H9 (cell line): ENCODE data around the gene CCIN. TPM values are rescaled to one million over a fixed set of nuclear protein-coding genes. Genes with fewer than 3 reads are reported as not detected.

Source experiments
- DNase-seq: peaks from one replicate; pipeline ENCODE4 v3.0.0-alpha.2; 2017
- H2AFZ ChIP-seq: one replicate; pipeline ENCODE4 v1.6.1; 2013; ENCODE audit warnings: mild to moderate bottlenecking, low read length, control low read depth, moderate library complexity
- H2AK5ac ChIP-seq: 2 replicates; pipeline ENCODE4 v1.6.1; 2013; ENCODE audit warnings: low read length, control low read depth, mixed read lengths; ENCODE audit not compliant: insufficient read length
- H2BK120ac ChIP-seq: one replicate; pipeline ENCODE4 v1.6.1; 2013; ENCODE audit warnings: low read depth, mild to moderate bottlenecking, low read length, control low read depth, inconsistent platforms; ENCODE audit not compliant: poor library complexity, severe bottlenecking
- H2BK12ac ChIP-seq: 2 replicates; pipeline ENCODE4 v1.6.1; 2013; ENCODE audit warnings: low read length, control low read depth, mixed read lengths, low read depth; ENCODE audit not compliant: insufficient read length
- H2BK15ac ChIP-seq: 2 replicates; pipeline ENCODE4 v1.6.1; 2013; ENCODE audit warnings: low read depth, low read length, control low read depth
- H2BK20ac ChIP-seq: one replicate; pipeline ENCODE4 v1.6.1; 2013; ENCODE audit warnings: low read depth, mild to moderate bottlenecking, low read length, control low read depth, inconsistent platforms; ENCODE audit not compliant: poor library complexity, severe bottlenecking
- H2BK5ac ChIP-seq: 2 replicates; pipeline ENCODE4 v1.6.1; 2013; ENCODE audit warnings: low read length, control low read depth, mixed read lengths; ENCODE audit not compliant: insufficient read length
- H3K14ac ChIP-seq: 2 replicates; pipeline ENCODE4 v1.6.1; 2013; ENCODE audit warnings: low read length, control low read depth; ENCODE audit not compliant: insufficient read depth
- H3K18ac ChIP-seq: 2 replicates; pipeline ENCODE4 v1.6.1; 2013; ENCODE audit warnings: low read depth, mild to moderate bottlenecking, mixed read lengths, low read length, control low read depth; ENCODE audit not compliant: insufficient read length
- H3K23ac ChIP-seq: 2 replicates; pipeline ENCODE4 v1.6.1; 2013; ENCODE audit warnings: low read length, control low read depth, mixed read lengths, low read depth; ENCODE audit not compliant: insufficient read length
- H3K23me2 ChIP-seq: 2 replicates; pipeline ENCODE4 v1.6.1; 2013; ENCODE audit warnings: low read depth, mild to moderate bottlenecking, mixed read lengths, low read length, control low read depth; ENCODE audit not compliant: insufficient read length, poor library complexity, severe bottlenecking
- H3K27ac ChIP-seq: 2 replicates; pipeline ENCODE4 v1.5.1; 2013; ENCODE audit warnings: low read length, control low read depth, mixed read lengths, low read depth; ENCODE audit not compliant: insufficient read length
- H3K27me3 ChIP-seq: 2 replicates; pipeline ENCODE4 v1.6.1; 2013; ENCODE audit warnings: low read length, control low read depth, inconsistent platforms; ENCODE audit not compliant: insufficient read depth
- H3K4ac ChIP-seq: 2 replicates; pipeline ENCODE4 v1.6.1; 2013; ENCODE audit warnings: low read depth, mild to moderate bottlenecking, control low read depth, inconsistent platforms, low read length, moderate library complexity
- H3K4me1 ChIP-seq: 2 replicates; pipeline ENCODE4 v1.6.1; 2013; ENCODE audit warnings: low read length, control low read depth, inconsistent platforms; ENCODE audit not compliant: insufficient read depth
- H3K4me2 ChIP-seq: 2 replicates; pipeline ENCODE4 v1.6.1; 2013; ENCODE audit warnings: low read length, control low read depth, mixed read lengths; ENCODE audit not compliant: insufficient read length, insufficient read depth
- H3K56ac ChIP-seq: 2 replicates; pipeline ENCODE4 v1.6.1; 2013; ENCODE audit warnings: low read depth, mild to moderate bottlenecking, mixed read lengths, low read length, control low read depth; ENCODE audit not compliant: insufficient read length
- H3K79me1 ChIP-seq: 2 replicates; pipeline ENCODE4 v1.6.1; 2013; ENCODE audit warnings: low read depth, mild to moderate bottlenecking, moderate library complexity, low read length, control low read depth, inconsistent platforms; ENCODE audit not compliant: insufficient read depth, poor library complexity, severe bottlenecking
- H3K79me2 ChIP-seq: 2 replicates; pipeline ENCODE4 v1.6.1; 2013; ENCODE audit warnings: low read length, control low read depth, inconsistent platforms; ENCODE audit not compliant: insufficient read depth
- H3K9ac ChIP-seq: 2 replicates; pipeline ENCODE4 v1.6.1; 2013; ENCODE audit warnings: low read length, control low read depth, mixed read lengths; ENCODE audit not compliant: insufficient read length; ENCODE audit errors: extremely low read depth
- H3K9me3 ChIP-seq: one replicate; pipeline ENCODE4 v1.6.1; 2013; ENCODE audit warnings: low read depth, low read length, inconsistent platforms; ENCODE audit not compliant: control insufficient read depth
- H3T11ph ChIP-seq: one replicate; pipeline ENCODE4 v1.6.1; 2013; ENCODE audit warnings: mild to moderate bottlenecking, low read length, control low read depth, inconsistent platforms
- H4K20me1 ChIP-seq: one replicate; pipeline ENCODE4 v1.6.1; 2013; ENCODE audit not compliant: control insufficient read depth, insufficient read length, insufficient read depth
- H4K5ac ChIP-seq: 2 replicates; pipeline ENCODE4 v1.6.1; 2013; ENCODE audit warnings: low read depth, mild to moderate bottlenecking, mixed read lengths, low read length, control low read depth; ENCODE audit not compliant: insufficient read length
- H4K8ac ChIP-seq: replicated peaks from 2 replicates; pipeline ENCODE4 v1.6.1; 2013; ENCODE audit warnings: low read length, control low read depth, mixed read lengths, low read depth; ENCODE audit not compliant: insufficient read length
- H4K91ac ChIP-seq: 2 replicates; pipeline ENCODE4 v1.6.1; 2013; ENCODE audit warnings: low read depth, mild to moderate bottlenecking, moderate library complexity, mixed read lengths, low read length, control low read depth; ENCODE audit not compliant: insufficient read length
- H3K27ac Mint-ChIP-seq, 3 experiments: 2 replicates in 2 of 3; 3 replicates in 1 of 3; pipeline ENCODE4 v1.8.0; 2020 to 2021; ENCODE audit warnings: mixed read lengths in 3 of 3, mild to moderate bottlenecking in 1 of 3, moderate library complexity in 1 of 3
- H3K27me3 Mint-ChIP-seq: 2 replicates; pipeline ENCODE4 v1.8.0; 2021; ENCODE audit warnings: low read depth, mild to moderate bottlenecking, moderate library complexity, mixed read lengths
- H3K36me3 Mint-ChIP-seq, 3 experiments: 2 replicates in 2 of 3; 3 replicates in 1 of 3; pipeline ENCODE4 v1.8.0; 2020 to 2021; ENCODE audit warnings: low read depth in 3 of 3, mixed read lengths in 3 of 3; ENCODE audit not compliant: insufficient read depth in 1 of 3
- H3K4me1 Mint-ChIP-seq, 2 experiments: 2 replicates each; pipeline ENCODE4 v1.8.0; 2020; ENCODE audit warnings: mixed read lengths in 2 of 2
- H3K4me3 Mint-ChIP-seq, 2 experiments: 2 replicates in 1 of 2; 3 replicates in 1 of 2; pipeline ENCODE4 v1.8.0; 2020 to 2021; ENCODE audit warnings: mild to moderate bottlenecking in 2 of 2, mixed read lengths in 2 of 2, moderate library complexity in 1 of 2
- H3K9me3 Mint-ChIP-seq, 2 experiments: 2 replicates in 1 of 2; 3 replicates in 1 of 2; pipeline ENCODE4 v1.8.0; 2020; ENCODE audit warnings: mild to moderate bottlenecking in 2 of 2, mixed read lengths in 2 of 2, moderate library complexity in 1 of 2
- WGBS: extraction: QIAGEN DNeasy Blood & Tissue Kit; methylation state at CpG from one replicate; pipeline ENCODE4 v1.1.7; 2013; ENCODE audit warnings: missing lambda C conversion rate, low lambda C conversion rate, mixed read lengths; ENCODE audit not compliant: insufficient read length; ENCODE audit errors: extremely low coverage; 5-methylcytosine and 5-hydroxymethylcytosine counted together
- total RNA-seq: library from RNA; stranded (reverse); gene quantifications from 2 replicates; pipeline ENCODE4 v1.2.1, GENCODE V29; 2021
- TF ChIP-seq, protein P1 (sequence below): fragments of 200-600 bp; sonication (generic); conservative IDR thresholded peaks from 3 replicates; pipeline ENCODE4 v1.8.0; 2021; ENCODE audit warnings: antibody characterized with exemption, mild to moderate bottlenecking

Gene CCIN
- total RNA-seq, 1 experiment from 2014 or later = not detected

DNA sequence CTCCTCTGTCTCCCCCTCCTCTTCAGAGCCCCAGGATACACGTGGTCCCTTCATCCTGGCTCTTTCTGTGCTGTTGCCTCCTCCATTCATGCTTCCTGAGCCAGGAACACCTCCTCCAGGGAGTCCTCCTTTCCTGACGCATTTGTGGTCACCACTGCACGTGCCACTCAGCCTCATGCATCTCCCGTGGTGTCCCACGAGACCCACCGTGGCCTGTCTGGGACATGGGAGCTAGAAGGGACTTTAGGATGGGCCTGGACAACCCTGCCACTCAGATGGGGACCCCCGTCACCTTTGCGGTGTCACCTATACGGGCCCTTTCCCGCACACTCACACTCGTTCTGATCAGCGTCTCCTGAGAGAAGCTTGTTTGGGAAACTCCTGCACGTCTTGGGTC lies 25.9 kb upstream of the CCIN start:
- no peak overlapping the region for H3K18ac ChIP-seq
- H4K91ac ChIP-seq = no peak overlapping the region
- H3K14ac ChIP-seq = no peak overlapping the region; the same call in 1 of the 2 replicates
- H3K56ac ChIP-seq = no peak overlapping the region
- no peak overlapping the region for H2BK20ac ChIP-seq
- no peak overlapping the region for H3K27ac Mint-ChIP-seq
- no peak overlapping the region for H3K27ac ChIP-seq
- H3T11ph ChIP-seq = no peak overlapping the region
- H3K4ac ChIP-seq = no peak overlapping the region
- no peaks in the 10 kb centered on the region for H3K23me2 ChIP-seq
- peaks cover 0 to 8% of the 10 kb centered on the region in 2 experiments; a peak in 1 of 4 replicates for H3K4me1 Mint-ChIP-seq
- DNase-seq = no peak
- H3K79me2 ChIP-seq = no peaks in the 10 kb centered on the region
- H2AFZ ChIP-seq = no peak overlapping the region
- H3K79me1 ChIP-seq = no peaks in the 10 kb centered on the region
- H3K9me3 ChIP-seq = no peaks in the 10 kb centered on the region
- peaks cover 13 to 19% (median 16%) of the 10 kb centered on the region in 3 experiments; a peak in 6 of 7 replicates for H3K36me3 Mint-ChIP-seq
- H3K27me3 ChIP-seq = peaks cover 9% of the 10 kb centered on the region; the same call in 1 of the 2 replicates
- H3K9ac ChIP-seq = no peak overlapping the region
- H2BK5ac ChIP-seq = no peak overlapping the region
- no peak overlapping the region for H2BK12ac ChIP-seq
- peaks cover 12 to 13% of the 10 kb centered on the region in 2 experiments for H3K9me3 Mint-ChIP-seq
- no peak overlapping the region for H3K4me2 ChIP-seq
- TF ChIP-seq, protein P1, sequence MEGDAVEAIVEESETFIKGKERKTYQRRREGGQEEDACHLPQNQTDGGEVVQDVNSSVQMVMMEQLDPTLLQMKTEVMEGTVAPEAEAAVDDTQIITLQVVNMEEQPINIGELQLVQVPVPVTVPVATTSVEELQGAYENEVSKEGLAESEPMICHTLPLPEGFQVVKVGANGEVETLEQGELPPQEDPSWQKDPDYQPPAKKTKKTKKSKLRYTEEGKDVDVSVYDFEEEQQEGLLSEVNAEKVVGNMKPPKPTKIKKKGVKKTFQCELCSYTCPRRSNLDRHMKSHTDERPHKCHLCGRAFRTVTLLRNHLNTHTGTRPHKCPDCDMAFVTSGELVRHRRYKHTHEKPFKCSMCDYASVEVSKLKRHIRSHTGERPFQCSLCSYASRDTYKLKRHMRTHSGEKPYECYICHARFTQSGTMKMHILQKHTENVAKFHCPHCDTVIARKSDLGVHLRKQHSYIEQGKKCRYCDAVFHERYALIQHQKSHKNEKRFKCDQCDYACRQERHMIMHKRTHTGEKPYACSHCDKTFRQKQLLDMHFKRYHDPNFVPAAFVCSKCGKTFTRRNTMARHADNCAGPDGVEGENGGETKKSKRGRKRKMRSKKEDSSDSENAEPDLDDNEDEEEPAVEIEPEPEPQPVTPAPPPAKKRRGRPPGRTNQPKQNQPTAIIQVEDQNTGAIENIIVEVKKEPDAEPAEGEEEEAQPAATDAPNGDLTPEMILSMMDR = no peak
- H2BK15ac ChIP-seq = no peak overlapping the region
- no peak overlapping the region for H3K4me3 Mint-ChIP-seq
- H4K8ac ChIP-seq = no peak overlapping the region
- H2BK120ac ChIP-seq = no peak overlapping the region
- no peaks in the 10 kb centered on the region for H4K20me1 ChIP-seq
- no peak overlapping the region for H3K23ac ChIP-seq
- no peaks in the 10 kb centered on the region for H3K4me1 ChIP-seq
- peaks cover 53% of the 10 kb centered on the region for H3K27me3 Mint-ChIP-seq
- no peak overlapping the region for H4K5ac ChIP-seq
- H2AK5ac ChIP-seq = no peak overlapping the region
- no CpG with 5 or more reads among the region's 13 CpGs for WGBS
